ENCODE data around the gene SPINK4. TPM values are rescaled to one million over a fixed set of nuclear protein-coding genes. Genes with fewer than 3 reads are reported as not detected.

The SPINK4 gene
- total RNA-seq, 1 donor from 2014 or later, result not detected

DNA sequence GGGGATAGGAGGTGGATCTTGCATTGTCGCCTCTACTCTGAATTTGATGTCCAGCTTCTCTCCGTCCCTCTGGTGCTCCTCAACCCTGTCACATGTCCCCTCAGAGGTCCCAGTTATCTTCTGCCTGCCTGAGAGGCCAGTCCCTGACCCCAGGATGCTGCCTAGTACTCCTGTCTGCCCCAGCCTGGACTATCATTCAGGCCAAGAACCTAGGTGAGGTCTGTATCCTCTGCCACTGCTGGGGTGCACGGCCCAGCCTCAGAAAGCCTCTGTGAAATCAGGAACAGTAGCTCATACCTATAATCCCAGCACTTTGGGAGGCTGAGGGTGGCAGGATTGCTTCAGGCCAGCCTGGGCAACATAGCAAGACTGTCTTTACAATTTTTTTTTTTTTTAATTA lies 8.6 kb downstream of the SPINK4 start:
- Mint-ChIP-seq H3K27ac (no peak overlapping the region), H3K27me3 (ENCODE audit: insufficient read depth, low read depth) (no peaks in the 10 kb centered on the region), H3K36me3 (peaks cover 8% of the 10 kb centered on the region), H3K9me3 (no peaks in the 10 kb centered on the region), H3K4me3 (no peak overlapping the region), H3K4me1 (no peaks in the 10 kb centered on the region)
- Histone ChIP-seq H3K9me3 (ENCODE audit: low read depth) (no peaks in the 10 kb centered on the region), H3K27ac (no peak overlapping the region), H3K4me3 (no peak overlapping the region), H3K36me3 (no peaks in the 10 kb centered on the region), H3K4me2 (no peak overlapping the region), H3K79me2 (ENCODE audit: low read depth) (no peaks in the 10 kb centered on the region), H3K4me1 (no peaks in the 10 kb centered on the region), H3F3A (ENCODE audit: low read depth) (no peaks in the 10 kb centered on the region), H3K27me3 (no peaks in the 10 kb centered on the region), H2AFZ (replicated peaks) (no peak overlapping the region), H4K20me1 (ENCODE audit: low read depth) (no peaks in the 10 kb centered on the region), H3K9ac (no peak overlapping the region)
- TF ChIP-seq, protein P1, sequence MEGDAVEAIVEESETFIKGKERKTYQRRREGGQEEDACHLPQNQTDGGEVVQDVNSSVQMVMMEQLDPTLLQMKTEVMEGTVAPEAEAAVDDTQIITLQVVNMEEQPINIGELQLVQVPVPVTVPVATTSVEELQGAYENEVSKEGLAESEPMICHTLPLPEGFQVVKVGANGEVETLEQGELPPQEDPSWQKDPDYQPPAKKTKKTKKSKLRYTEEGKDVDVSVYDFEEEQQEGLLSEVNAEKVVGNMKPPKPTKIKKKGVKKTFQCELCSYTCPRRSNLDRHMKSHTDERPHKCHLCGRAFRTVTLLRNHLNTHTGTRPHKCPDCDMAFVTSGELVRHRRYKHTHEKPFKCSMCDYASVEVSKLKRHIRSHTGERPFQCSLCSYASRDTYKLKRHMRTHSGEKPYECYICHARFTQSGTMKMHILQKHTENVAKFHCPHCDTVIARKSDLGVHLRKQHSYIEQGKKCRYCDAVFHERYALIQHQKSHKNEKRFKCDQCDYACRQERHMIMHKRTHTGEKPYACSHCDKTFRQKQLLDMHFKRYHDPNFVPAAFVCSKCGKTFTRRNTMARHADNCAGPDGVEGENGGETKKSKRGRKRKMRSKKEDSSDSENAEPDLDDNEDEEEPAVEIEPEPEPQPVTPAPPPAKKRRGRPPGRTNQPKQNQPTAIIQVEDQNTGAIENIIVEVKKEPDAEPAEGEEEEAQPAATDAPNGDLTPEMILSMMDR (IDR thresholded peaks at IDR 0.05), result no peak
- no peak for DNase-seq (ENCODE audit: low spot score)

DNA sequence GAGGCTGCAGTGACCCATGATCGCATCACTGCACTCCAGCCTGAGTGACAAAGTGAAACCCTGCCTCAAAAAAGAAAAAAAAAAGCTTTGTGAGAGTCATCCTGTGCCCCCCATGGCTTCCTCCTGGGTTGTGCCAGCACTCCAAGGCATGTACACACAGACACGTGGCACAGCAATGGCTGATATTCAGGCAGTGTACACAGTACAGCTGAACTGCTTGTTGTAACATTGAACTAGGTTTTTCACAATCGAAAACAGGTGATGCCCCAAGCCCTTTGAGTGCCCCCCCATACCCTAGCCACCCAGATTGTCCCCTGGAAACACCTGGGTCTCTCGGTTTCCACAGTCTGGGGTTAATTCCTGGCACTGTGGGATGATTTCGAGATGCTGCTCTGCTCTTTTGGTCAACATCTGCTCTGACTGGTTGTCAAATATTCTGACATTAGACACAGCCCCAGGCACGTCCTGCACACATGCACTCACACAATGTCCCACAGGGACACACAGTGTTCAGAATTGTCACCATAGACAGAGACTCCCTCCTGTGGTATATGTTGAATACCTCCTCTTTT lies 9.2 kb downstream of the SPINK4 start:
- Histone ChIP-seq H4K20me1 (ENCODE audit: low read depth) (no peaks in the 10 kb centered on the region), H3K4me3 (no peak overlapping the region), H3K27ac (no peak overlapping the region), H3K4me2 (no peak overlapping the region), H3F3A (ENCODE audit: low read depth) (no peaks in the 10 kb centered on the region), H3K27me3 (no peaks in the 10 kb centered on the region), H3K9me3 (ENCODE audit: low read depth) (no peaks in the 10 kb centered on the region), H3K36me3 (no peaks in the 10 kb centered on the region), H3K79me2 (ENCODE audit: low read depth) (no peaks in the 10 kb centered on the region), H2AFZ (replicated peaks) (no peak overlapping the region), H3K9ac (no peak overlapping the region), H3K4me1 (no peaks in the 10 kb centered on the region)
- no peaks in the 10 kb centered on the region for H3K9me3 Mint-ChIP-seq
- H3K4me3 Mint-ChIP-seq, result no peak overlapping the region
- H3K36me3 Mint-ChIP-seq, result peaks cover 8% of the 10 kb centered on the region
- DNase-seq (ENCODE audit: low spot score), result no peak
- TF ChIP-seq EZH2phosphoT487 (IDR thresholded peaks at IDR 0.05), result no peak
- no peak for TF ChIP-seq EZH2 (IDR thresholded peaks at IDR 0.05)
- TF ChIP-seq, protein P1 (IDR thresholded peaks at IDR 0.05), result no peak
- H3K27me3 Mint-ChIP-seq (ENCODE audit: insufficient read depth, low read depth), result no peaks in the 10 kb centered on the region
- H3K27ac Mint-ChIP-seq, result no peak overlapping the region
- no peaks in the 10 kb centered on the region for H3K4me1 Mint-ChIP-seq

DNA sequence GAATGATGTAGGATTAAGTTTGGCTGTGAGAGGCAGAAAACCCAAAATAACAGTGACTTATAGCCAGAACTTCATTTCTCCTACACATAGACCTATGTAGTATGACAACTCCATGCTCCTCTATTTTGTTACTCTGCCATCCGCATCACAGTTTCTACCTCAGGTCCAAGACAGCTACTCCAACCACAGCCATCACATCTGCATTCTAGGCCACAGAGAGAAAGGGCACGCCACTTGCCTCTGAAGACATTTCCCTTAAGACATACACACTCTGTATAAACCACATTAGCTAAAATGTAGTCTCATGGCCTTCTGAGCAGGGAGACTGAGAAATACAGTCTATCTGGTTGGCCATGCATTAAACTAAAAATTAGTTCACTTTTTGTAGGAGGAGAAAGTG lies 10.0 kb downstream of the SPINK4 start:
- no peaks in the 10 kb centered on the region for H3K27me3 Mint-ChIP-seq (ENCODE audit: insufficient read depth, low read depth)
- H3K9me3 Mint-ChIP-seq, result no peaks in the 10 kb centered on the region
- no peak overlapping the region for H3K9ac ChIP-seq
- H3K27ac Mint-ChIP-seq, result no peak overlapping the region
- H4K20me1 ChIP-seq (ENCODE audit: low read depth), result no peaks in the 10 kb centered on the region
- no peaks in the 10 kb centered on the region for H3K36me3 ChIP-seq
- no peak overlapping the region for H3K27ac ChIP-seq
- no peaks in the 10 kb centered on the region for H3K4me1 ChIP-seq
- H3K36me3 Mint-ChIP-seq, result peaks cover 14% of the 10 kb centered on the region
- no peak for DNase-seq (ENCODE audit: low spot score)
- no peak overlapping the region for H3K4me2 ChIP-seq
- no peaks in the 10 kb centered on the region for H3F3A ChIP-seq (ENCODE audit: low read depth)
- no peak overlapping the region for H3K4me3 Mint-ChIP-seq
- H3K79me2 ChIP-seq (ENCODE audit: low read depth), result no peaks in the 10 kb centered on the region
- no peak for TF ChIP-seq EZH2phosphoT487 (IDR thresholded peaks at IDR 0.05)
- H3K27me3 ChIP-seq, result no peaks in the 10 kb centered on the region
- H2AFZ ChIP-seq (replicated peaks), result no peak overlapping the region
- H3K4me1 Mint-ChIP-seq, result no peaks in the 10 kb centered on the region
- no peak overlapping the region for H3K4me3 ChIP-seq
- H3K9me3 ChIP-seq (ENCODE audit: low read depth), result no peaks in the 10 kb centered on the region

DNA sequence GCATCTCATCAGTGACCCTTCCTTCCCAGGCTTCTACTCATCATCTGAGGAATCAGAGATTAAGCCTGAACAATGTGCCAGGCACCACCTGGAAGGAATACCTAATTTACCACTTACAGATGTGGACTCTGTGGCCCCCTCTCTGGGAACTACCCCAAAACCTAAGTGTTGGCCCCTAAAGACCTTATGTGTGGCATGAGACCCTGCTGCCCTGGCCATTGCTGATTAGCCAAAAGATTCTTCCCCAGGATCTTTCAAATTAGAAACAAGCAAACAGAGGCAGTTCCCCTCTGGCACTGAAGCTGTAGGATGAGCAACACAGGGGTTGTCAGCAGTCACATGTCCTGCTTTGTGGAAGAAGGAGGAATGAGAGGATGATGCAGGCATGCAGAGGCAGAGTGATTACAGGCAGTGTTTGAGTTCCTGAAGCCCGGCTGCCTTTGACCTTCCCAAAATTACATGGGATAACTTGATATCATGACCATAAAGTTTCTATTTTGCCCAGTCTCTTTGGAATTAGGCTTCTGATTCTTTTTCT lies 10.6 kb downstream of the SPINK4 start:
- TF ChIP-seq EZH2 (IDR thresholded peaks at IDR 0.05) (no peak), EZH2phosphoT487 (IDR thresholded peaks at IDR 0.05) (no peak)
- TF ChIP-seq, protein P1 (IDR thresholded peaks at IDR 0.05), result no peak

More for the DNA sequence above, 10.6 kb downstream of the SPINK4 start:
- H3K36me3 Mint-ChIP-seq, result peaks cover 14% of the 10 kb centered on the region
- H3K9me3 Mint-ChIP-seq, result no peaks in the 10 kb centered on the region
- no peaks in the 10 kb centered on the region for H3F3A ChIP-seq (ENCODE audit: low read depth)
- no peaks in the 10 kb centered on the region for H3K27me3 Mint-ChIP-seq (ENCODE audit: insufficient read depth, low read depth)
- H3K27ac ChIP-seq, result no peak overlapping the region
- no peak overlapping the region for H3K27ac Mint-ChIP-seq
- H3K4me2 ChIP-seq, result no peak overlapping the region
- no peak overlapping the region for H3K4me3 ChIP-seq
- no peak overlapping the region for H3K9ac ChIP-seq
- H3K4me3 Mint-ChIP-seq, result no peak overlapping the region
- no peaks in the 10 kb centered on the region for H4K20me1 ChIP-seq (ENCODE audit: low read depth)
- no peaks in the 10 kb centered on the region for H3K9me3 ChIP-seq (ENCODE audit: low read depth)
- no peaks in the 10 kb centered on the region for H3K79me2 ChIP-seq (ENCODE audit: low read depth)
- no peaks in the 10 kb centered on the region for H3K4me1 ChIP-seq
- H3K36me3 ChIP-seq, result no peaks in the 10 kb centered on the region
- H2AFZ ChIP-seq (replicated peaks), result no peak overlapping the region
- no peaks in the 10 kb centered on the region for H3K4me1 Mint-ChIP-seq
- H3K27me3 ChIP-seq, result no peaks in the 10 kb centered on the region
- no peak for DNase-seq (ENCODE audit: low spot score)
